Kidney epithelial cell (primary cell): ENCODE results near the gene RPS4Y1. TPM values are rescaled to one million over a fixed set of nuclear protein-coding genes. Genes with fewer than 3 reads are reported as not detected.

ENCODE experiments used
- DNase-seq: peaks from one replicate; pipeline ENCODE4 v3.0.0-alpha.2; 2010; ENCODE audit warnings: low read depth
- H3K27me3 ChIP-seq: 2 replicates; pipeline ENCODE4 v1.6.0; 2011; ENCODE audit warnings: low read length; ENCODE audit not compliant: control insufficient read depth, insufficient read depth
- H3K36me3 ChIP-seq: 2 replicates; pipeline ENCODE4 v1.5.1; 2011; ENCODE audit warnings: low read length; ENCODE audit not compliant: control insufficient read depth, insufficient read depth
- H3K4me3 ChIP-seq: 2 replicates; pipeline ENCODE4 v1.5.1; 2011; ENCODE audit warnings: low read depth, mild to moderate bottlenecking, control low read depth, low read length
- CTCF ChIP-seq: IDR thresholded peaks from 2 replicates; pipeline ENCODE4 v1.5.1; 2011; ENCODE audit warnings: mild to moderate bottlenecking, moderate library complexity, low read length, control low read depth, inconsistent platforms; ENCODE audit not compliant: insufficient read depth, poor library complexity, severe bottlenecking
- total RNA-seq: library from RNA; depleted of rRNA; stranded (reverse); fragments of >200 nt; gene quantifications from 2 replicates; pipeline ENCODE4 v1.2.3, GENCODE V29; 2015

Gene RPS4Y1
- total RNA-seq, 1 donor from 2014 or later: 478 TPM

- no peak for DNase-seq
These were observed 46.0 kb downstream of the RPS4Y1 start for GRCh38 chrY:2887386-2887785.

GRCh38 chrY:2887955-2888354, 46.6 kb downstream of the RPS4Y1 start:
- no peaks in the 10 kb centered on the region for H3K27me3 ChIP-seq
- no peaks in the 10 kb centered on the region for H3K36me3 ChIP-seq
- H3K4me3 ChIP-seq: no peak overlapping the region
- no peak for DNase-seq
- TF ChIP-seq CTCF: no peak

More at GRCh38 chrY:2887386-2887785, 46.0 kb downstream of the RPS4Y1 start:
- Histone ChIP-seq H3K27me3 (no peaks in the 10 kb centered on the region), H3K4me3 (no peak overlapping the region), H3K36me3 (no peaks in the 10 kb centered on the region)
- no peak for TF ChIP-seq CTCF

- H3K36me3 ChIP-seq: no peaks in the 10 kb centered on the region
- no peak for DNase-seq
- no peak overlapping the region for H3K4me3 ChIP-seq
- no peak for TF ChIP-seq CTCF
- no peaks in the 10 kb centered on the region for H3K27me3 ChIP-seq
These were observed 52.1 kb downstream of the RPS4Y1 start for GRCh38 chrY:2893471-2893870.

- TF ChIP-seq CTCF: no peak
- H3K27me3 ChIP-seq: no peaks in the 10 kb centered on the region
- no peaks in the 10 kb centered on the region for H3K36me3 ChIP-seq
- no peak for DNase-seq
- H3K4me3 ChIP-seq: no peak overlapping the region
These were observed 54.6 kb downstream of the RPS4Y1 start for GRCh38 chrY:2896050-2896449.

- TF ChIP-seq CTCF: no peak
- Histone ChIP-seq H3K27me3 (no peaks in the 10 kb centered on the region), H3K36me3 (no peaks in the 10 kb centered on the region), H3K4me3 (no peak overlapping the region)
- DNase-seq: no peak
These were observed 66.0 kb downstream of the RPS4Y1 start for GRCh38 chrY:2907356-2907755.

- Histone ChIP-seq H3K36me3 (no peaks in the 10 kb centered on the region), H3K27me3 (no peaks in the 10 kb centered on the region), H3K4me3 (no peak overlapping the region)
- no peak for TF ChIP-seq CTCF
- DNase-seq: no peak
These were observed 71.8 kb downstream of the RPS4Y1 start for GRCh38 chrY:2913066-2913815.
